GM12891 (cell line): ENCODE results near the gene SLC2A10.
A peak's percentile ranks its signal among the peaks of the same experiment; 100 is the strongest.

Experiments used
- DNase-seq: peaks from one replicate; pipeline ENCODE4 v3.0.0; 2011; ENCODE audit warnings: low spot score; ENCODE audit not compliant: insufficient read length
- FAIRE-seq: peaks from 2 replicates; lab custom pipeline; 2011; peaks lifted over from hg19 to GRCh38; lab: Jason Lieb, UNC
- PAX5 ChIP-seq: IDR thresholded peaks from 2 replicates; pipeline ENCODE4 v1.6.1; 2011; ENCODE audit warnings: low read length, moderate library complexity, mild to moderate bottlenecking; ENCODE audit not compliant: insufficient read depth, severe bottlenecking
- POLR2A ChIP-seq: IDR thresholded peaks from 2 replicates; pipeline ENCODE4 v1.6.1; 2011; ENCODE audit warnings: low read depth, low read length, control low read depth
- POLR2AphosphoS5 ChIP-seq: IDR thresholded peaks from 2 replicates; pipeline ENCODE4 v1.6.1; 2011; ENCODE audit warnings: low read depth, low read length, control low read depth
- POU2F2 ChIP-seq: IDR thresholded peaks from 2 replicates; pipeline ENCODE4 v1.6.1; 2011; ENCODE audit warnings: low read depth, mild to moderate bottlenecking, control low read depth, low read length, moderate library complexity
- SPI1 ChIP-seq: IDR thresholded peaks from 2 replicates; pipeline ENCODE4 v1.6.1; 2011; ENCODE audit warnings: low read depth, low read length, control low read depth
- TAF1 ChIP-seq: IDR thresholded peaks from 2 replicates; pipeline ENCODE4 v1.6.1; 2011; ENCODE audit warnings: low read depth, low read length, control low read depth

SLC2A10 gene

DNA sequence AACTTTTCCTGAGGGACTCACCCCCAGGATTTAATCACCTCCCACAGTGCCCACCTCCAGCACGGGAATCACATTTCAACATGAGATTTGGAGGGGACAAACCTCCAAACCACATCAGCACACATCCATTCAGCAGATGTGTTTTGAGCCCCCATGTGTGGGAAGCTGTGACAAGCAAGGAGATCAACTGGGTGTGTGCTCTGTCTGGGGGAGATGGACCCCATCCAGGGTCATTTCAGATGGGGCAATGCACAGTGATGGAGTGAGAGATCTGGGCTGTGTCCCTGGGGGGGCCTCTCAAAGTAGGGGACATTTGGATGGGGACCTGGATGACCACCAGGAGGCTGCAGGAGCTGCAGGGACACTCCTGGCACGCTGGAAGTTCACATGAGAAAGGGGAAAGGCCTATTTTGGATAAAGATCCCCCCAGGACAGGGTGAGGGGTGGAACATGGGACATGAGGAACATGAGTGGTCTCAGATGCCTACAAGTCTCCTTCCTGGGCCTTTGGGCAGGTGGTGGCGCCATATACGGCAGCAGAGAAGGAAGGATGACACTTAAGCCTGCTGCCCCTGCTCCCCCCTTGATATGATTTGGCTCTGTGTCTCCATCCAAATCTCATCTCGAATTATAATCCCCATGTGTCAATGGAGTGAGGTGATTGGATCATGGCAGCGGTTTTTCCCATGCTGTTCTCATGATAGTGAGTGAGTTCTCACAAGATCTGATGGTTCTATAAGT is 49.6 kb downstream of the SLC2A10 start:
- TF ChIP-seq POLR2A = no peak
- TF ChIP-seq POU2F2 = no peak
- no peak for TF ChIP-seq TAF1
- no peak for DNase-seq
- no peak for FAIRE-seq

- FAIRE-seq (no peak), DNase-seq (no peak)
- TF ChIP-seq POLR2A (no peak), PAX5 (no peak), POU2F2 (no peak), POLR2AphosphoS5 (no peak), TAF1 (no peak), SPI1 (no peak)
Observed at GRCh38 chr20:46761566-46761965, 52.1 kb downstream of the SLC2A10 start.

GRCh38 chr20:46764068-46764467 is 54.6 kb downstream of the SLC2A10 start:
- TF ChIP-seq SPI1 = no peak
- no peak for TF ChIP-seq PAX5
- no peak for TF ChIP-seq POLR2AphosphoS5
- no peak for TF ChIP-seq POLR2A
- TF ChIP-seq POU2F2 = no peak
- TF ChIP-seq TAF1 = no peak
- no peak for DNase-seq
- FAIRE-seq = no peak

- TF ChIP-seq PAX5 (no peak), POU2F2 (no peak), SPI1 (no peak), TAF1 (no peak), POLR2AphosphoS5 (no peak), POLR2A (no peak)
- FAIRE-seq = no peak
- DNase-seq = no peak
Observed at GRCh38 chr20:46765506-46766120, 56.2 kb downstream of the SLC2A10 start.

DNA sequence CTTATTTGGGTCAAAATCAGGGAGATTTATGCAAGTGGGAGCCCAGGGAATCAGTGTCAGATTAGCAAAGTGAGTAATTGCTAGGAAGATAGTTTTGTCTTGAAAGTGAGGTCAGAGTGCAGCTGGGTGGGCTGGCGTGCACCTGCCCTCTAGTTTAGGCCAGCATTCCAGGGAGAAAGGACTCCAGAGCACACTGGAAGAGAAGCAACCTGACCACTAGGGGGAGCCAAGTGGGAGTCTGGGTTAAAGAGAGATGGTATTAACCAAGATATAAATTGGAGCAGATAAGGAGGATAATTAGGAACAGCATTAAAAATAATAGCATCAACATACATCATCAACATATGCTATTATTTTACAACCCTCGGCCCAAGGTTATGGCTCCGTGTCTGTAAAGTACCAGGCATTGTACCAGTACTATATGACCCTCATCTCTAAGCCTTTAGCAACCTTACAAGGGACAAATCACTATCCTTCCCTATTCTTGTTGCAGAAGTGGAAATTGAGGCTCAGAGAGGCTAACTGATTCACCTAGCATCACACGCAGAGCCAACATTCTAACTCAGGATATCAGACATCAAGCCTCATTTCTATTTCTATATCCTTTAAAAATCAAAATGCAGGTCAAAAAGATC is 57.8 kb downstream of the SLC2A10 start:
- no peak for TF ChIP-seq POU2F2
- no peak for TF ChIP-seq TAF1
- TF ChIP-seq POLR2A = no peak
- TF ChIP-seq PAX5 = no peak
- no peak for TF ChIP-seq SPI1
- TF ChIP-seq POLR2AphosphoS5 = no peak
- FAIRE-seq (peak; percentile 71), DNase-seq (no peak)

DNA sequence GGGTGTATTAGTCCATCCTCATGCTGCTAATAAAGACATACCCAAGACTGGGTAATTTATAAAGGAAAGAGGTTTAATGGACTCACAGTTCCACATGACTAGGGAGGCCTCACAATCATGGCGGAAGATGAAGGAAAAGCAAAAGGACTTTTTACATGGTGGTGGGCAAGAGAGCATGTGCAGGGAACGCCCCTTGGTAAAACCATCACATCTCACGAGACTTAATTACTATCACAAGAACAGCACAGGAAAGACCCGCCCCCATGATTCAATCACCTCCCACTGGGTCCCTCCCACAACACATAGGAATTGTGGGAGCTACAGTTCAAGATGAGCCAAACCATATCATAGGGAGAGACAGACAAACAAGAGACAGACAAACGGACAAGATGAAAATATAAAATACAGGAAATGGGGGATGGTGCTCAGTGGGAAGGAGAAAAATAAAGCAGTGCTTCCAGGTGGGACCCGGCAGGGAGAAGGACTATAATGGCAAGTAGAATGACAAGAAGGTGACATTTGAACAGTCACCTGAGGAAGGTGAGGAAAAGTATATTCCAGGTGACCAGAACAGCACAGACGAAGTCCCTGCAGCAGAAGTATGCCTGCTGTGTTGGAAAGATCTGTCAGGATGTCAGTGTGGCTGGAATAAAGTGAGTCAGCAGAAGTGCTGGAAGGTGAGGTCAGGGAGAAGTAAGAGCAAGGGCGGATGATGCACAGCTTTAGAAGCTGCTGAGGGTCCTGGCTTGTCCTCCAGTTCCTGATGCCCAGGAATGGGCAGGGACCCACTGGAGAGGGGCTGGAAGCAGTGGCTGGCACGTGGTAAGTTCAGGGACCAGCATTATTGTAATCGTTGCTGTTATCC is 61.1 kb downstream of the SLC2A10 start:
- TF ChIP-seq POU2F2 (no peak), POLR2A (no peak)
- FAIRE-seq (no peak), DNase-seq (no peak)

- no peak for FAIRE-seq
- TF ChIP-seq POLR2A = no peak
- no peak for TF ChIP-seq POLR2AphosphoS5
- no peak for TF ChIP-seq TAF1
- no peak for TF ChIP-seq SPI1
- TF ChIP-seq PAX5 = no peak
- no peak for TF ChIP-seq POU2F2
- no peak for DNase-seq
Observed at GRCh38 chr20:46771195-46771588, 61.7 kb downstream of the SLC2A10 start.

DNA sequence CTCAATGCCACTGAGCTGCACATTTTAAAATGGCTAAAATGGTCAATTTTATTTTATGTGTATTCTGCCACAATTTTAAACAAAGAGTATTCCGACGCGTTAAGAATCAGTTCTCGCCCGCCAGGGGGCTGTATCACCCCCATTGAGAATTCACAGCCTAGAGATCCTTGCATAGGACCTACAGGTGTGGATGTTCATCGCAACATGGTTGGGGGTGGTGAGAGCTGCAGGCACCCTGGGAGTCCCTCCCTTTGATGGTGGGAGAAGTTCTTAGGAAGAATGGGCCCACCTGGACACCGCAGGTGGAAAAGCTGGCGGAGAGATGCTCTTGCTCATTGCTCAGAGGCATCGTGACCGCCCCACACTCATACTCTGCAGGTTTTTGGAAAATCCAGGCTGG is 63.5 kb downstream of the SLC2A10 start:
- FAIRE-seq (no peak), DNase-seq (no peak)
- no peak for TF ChIP-seq PAX5
- TF ChIP-seq POLR2AphosphoS5 = no peak
- TF ChIP-seq POLR2A = no peak
- no peak for TF ChIP-seq SPI1
- TF ChIP-seq POU2F2 = no peak
- no peak for TF ChIP-seq TAF1

GRCh38 chr20:46773680-46774079 is 64.2 kb downstream of the SLC2A10 start:
- DNase-seq (no peak), FAIRE-seq (no peak)
- TF ChIP-seq POLR2AphosphoS5 = no peak
- no peak for TF ChIP-seq TAF1
- TF ChIP-seq POLR2A = no peak
- TF ChIP-seq POU2F2 = no peak
- no peak for TF ChIP-seq SPI1
- no peak for TF ChIP-seq PAX5
